LNCAP (cell line): ENCODE results near the gene ZNF740.

Experiments
- TF ChIP-seq, protein P1 (sequence below): fragments of 450-650 bp; IDR thresholded peaks from 2 replicates; pipeline ENCODE4 v1.5.1; 2017; ENCODE audit warnings: mild to moderate bottlenecking

Gene ZNF740

DNA sequence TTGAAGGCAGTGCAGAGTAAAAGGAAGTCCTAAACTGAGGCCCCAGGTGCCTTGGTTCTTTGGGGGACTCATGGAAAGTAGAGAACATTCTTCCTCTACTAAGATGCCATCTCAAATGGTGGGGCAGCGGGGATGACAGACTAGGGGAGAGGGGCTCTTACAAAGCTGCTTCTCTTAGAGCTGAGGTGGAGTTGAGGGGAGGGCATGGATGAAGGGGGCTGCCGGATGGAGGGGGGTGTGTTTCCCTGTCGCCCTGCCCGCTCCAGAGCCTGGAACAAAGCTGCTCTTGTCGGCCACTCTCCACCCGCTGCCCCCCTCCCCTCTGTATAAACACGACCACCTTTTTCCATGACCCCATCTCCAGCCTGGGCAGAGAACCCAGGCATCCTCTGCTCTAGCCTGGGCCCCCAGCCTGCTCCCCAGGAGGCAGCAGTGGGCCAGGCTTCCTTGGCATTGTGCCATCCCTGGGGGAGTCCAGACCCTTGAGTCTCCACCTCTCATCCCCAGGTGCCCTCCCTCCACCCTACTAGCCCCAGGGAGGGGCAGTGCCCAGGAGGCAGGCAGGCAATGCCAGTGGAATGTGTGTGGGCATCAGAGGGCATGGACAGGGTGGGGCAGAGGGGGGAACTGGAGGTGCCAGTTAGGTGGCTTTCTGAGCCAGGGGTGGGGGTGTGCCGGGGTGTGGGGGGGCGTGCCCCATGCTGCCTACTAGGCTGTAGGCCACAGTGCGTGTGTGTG lies 49.8 kb downstream of the ZNF740 start:
- TF ChIP-seq, protein P1, sequence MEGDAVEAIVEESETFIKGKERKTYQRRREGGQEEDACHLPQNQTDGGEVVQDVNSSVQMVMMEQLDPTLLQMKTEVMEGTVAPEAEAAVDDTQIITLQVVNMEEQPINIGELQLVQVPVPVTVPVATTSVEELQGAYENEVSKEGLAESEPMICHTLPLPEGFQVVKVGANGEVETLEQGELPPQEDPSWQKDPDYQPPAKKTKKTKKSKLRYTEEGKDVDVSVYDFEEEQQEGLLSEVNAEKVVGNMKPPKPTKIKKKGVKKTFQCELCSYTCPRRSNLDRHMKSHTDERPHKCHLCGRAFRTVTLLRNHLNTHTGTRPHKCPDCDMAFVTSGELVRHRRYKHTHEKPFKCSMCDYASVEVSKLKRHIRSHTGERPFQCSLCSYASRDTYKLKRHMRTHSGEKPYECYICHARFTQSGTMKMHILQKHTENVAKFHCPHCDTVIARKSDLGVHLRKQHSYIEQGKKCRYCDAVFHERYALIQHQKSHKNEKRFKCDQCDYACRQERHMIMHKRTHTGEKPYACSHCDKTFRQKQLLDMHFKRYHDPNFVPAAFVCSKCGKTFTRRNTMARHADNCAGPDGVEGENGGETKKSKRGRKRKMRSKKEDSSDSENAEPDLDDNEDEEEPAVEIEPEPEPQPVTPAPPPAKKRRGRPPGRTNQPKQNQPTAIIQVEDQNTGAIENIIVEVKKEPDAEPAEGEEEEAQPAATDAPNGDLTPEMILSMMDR = no peak

DNA sequence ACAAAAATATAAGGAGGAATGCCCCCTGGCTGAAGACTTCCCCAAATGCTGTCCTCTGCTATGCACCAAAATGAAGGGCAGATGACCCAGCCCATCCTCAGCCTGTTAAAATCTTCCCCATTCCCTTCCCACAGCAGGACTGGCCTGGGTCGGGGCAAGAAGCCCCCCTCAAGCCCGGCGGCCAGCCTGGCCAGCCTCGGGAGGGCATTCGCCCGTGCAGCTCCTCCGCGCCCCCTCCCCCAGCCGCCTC lies 51.1 kb downstream of the ZNF740 start:
- TF ChIP-seq, protein P1 = no peak

DNA sequence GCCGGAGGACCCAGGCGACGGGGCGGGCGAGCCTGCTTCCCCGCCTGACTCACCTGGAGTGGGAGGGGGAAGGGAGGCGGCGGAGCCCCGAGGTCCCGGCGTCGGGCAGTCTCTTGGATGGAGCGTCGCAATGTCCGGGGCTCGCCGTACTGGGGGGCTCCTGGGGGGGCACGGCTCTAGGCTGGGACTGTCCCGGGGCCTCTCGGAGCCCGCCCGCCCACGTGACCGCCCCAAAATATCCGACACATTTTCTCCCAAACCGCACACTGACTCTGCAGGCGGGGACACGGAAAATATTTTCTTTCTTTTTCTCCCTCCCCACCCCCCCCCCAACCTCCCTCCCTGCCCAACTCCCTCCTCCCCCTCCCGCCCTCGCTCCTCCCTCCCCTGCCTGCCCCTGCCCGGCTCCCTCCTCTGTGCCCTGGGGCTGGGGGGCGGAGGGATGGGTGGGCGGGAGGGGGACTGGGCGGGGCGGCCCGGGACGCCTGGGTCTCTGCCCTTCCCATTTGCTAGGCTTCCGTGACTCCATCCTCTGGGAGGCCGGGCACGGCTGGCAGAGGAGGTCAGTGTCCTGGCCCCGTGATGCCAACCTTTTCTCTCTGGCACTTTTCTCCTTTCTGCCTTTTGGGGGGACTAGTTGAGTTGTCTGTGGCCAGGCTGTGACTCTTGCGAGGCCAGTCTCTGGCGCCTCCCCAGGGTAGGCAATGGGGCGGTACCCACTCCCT lies 51.6 kb downstream of the ZNF740 start, which contains the start of gene RARG:
Gene RARG, minus strand, starts transcription at position 289 of the 725 bp plus-strand sequence. CDS start 4,664 bp downstream, outside the sequence.
- TF ChIP-seq, protein P1 = no peak

DNA sequence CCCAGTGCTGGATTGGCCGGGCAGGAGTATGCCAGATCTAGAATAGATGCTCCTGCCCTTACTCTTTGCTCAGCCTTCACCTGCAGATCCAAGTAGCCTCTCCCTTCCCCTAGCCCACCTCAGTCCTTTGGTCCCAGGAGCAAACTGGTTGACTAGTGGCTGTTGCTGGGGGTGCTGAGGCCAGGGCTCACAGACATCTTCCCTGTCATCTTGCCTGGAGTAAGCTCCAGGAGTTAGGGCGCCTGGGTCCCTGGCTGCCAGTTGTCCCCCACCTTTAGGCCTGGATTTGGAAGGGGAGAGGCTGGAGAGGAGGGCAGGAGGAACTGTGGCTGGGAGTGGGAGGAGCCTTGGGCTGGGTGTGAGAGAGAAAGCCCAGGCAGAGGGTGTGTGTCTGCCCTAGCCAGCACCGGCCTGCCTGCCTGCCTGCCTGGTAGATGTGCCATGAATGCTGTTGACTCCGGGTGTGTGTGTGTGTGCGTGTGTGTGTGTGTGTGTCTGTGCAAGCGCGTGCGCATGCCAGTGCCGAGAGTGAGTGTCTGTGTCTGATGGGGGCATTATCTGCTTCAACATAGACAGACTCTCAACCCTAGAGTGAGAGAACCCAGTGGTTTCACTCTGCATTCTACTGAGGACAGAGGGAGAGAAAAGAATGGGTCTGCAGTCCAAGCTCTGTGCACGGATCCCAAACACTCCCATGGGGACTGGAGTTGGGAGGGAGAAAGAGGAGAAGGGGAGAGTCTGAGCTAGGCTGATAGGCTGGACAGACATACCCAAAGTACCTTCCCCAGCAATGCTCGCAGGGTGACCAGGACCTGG lies 52.3 kb downstream of the ZNF740 start:
- TF ChIP-seq, protein P1 = no peak

DNA sequence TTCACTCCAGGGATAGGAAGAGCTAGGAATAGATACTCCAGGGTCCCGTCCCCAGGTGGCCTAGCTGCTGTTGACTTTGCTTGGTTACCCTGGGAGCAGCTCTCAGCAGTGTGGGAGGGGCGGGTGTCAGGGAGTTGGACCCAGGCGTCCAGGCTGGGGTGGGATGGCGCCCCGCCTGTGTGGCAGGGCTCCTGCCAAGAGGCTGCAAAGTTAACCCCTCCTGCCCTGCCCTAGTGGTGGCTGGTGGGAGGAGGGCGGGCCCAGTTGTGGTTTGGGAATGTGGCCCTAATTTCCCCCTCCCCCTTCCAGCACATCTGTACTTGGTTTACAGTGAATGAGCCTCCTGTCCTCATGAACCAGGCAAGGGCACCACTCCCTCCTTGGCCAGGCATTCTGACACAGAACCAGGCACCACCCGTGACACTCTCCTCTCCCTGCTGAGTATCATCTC lies 53.2 kb downstream of the ZNF740 start:
- TF ChIP-seq, protein P1 = no peak

DNA sequence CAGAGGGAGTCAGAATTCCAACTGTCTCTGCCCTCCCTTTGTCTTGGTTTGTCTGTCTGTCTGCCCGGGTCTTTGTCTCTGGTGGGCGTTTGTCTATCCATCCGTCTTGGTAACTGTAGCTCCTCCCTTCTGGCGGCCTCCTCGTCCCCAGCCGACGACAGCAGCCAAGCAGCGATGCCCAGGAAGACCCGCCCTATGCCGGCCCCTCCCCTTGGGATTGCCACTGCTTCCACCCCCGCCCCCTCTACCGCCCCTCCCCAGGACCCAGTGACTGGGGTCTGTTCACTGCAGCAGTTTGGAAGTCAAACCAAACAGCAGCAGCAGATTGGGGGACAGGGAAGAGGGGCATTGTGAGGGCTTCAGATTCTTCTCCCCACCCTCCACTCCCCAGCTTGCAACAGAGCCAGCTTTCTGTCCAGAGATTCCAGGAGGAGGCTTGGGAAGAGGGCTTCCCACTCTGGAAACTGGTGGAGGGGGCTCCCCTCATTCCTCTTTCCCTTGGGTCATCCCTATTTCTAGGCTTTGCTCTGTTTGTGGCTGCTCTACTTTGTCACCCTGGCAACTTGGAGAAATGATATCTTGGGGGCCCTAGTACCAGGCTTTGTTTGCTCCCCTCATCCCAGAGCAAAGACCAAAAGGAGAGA lies 53.9 kb downstream of the ZNF740 start:
- TF ChIP-seq, protein P1 = no peak

DNA sequence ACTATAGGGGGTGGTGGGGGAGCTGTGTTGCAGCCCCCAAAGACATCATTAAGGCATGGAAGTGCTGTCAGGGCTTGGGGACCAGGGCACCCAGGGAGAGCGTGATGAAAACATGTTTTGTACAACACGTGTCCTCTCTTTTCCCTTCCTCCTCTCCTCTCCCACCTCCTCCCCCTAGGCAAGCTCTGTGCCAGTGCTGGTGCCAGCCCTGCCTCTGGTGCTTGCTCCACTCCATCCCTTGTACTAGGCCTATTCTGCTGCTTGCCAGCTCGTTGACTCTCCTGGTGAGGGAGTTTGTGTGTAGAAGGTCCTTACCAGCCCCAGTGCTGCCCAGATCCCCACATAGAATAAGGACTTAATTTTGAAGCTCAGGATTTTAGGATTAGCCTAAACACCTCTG lies 54.6 kb downstream of the ZNF740 start:
- TF ChIP-seq, protein P1 = no peak
